Measurements from ENCODE around the gene YIF1B.
"Not testable (repeated sequence)": the region's sequence is repeated elsewhere in the genome, so short reads cannot be mapped to it uniquely, and the experiment has no call there.

Gene YIF1B

GRCh38 chr19:38273499-38273898 is 42.2 kb downstream of the YIF1B start:
- DNase-seq = no peak

- DNase-seq = no peak
Measured at GRCh38 chr19:38270587-38271167, 45.1 kb downstream of the YIF1B start.

GRCh38 chr19:38268539-38268938 is 47.2 kb downstream of the YIF1B start:
- no peak for DNase-seq

GRCh38 chr19:38267761-38268483 is 47.8 kb downstream of the YIF1B start:
- no peak for DNase-seq

GRCh38 chr19:38266981-38267597 is 48.7 kb downstream of the YIF1B start:
- DNase-seq = no peak

GRCh38 chr19:38265921-38266429 is 49.8 kb downstream of the YIF1B start:
- DNase-seq = no peak

- DNase-seq = no peak
Measured at GRCh38 chr19:38265213-38265861, 50.4 kb downstream of the YIF1B start.

- peak; percentile 12 for DNase-seq
Measured at GRCh38 chr19:38264486-38265212, 51.1 kb downstream of the YIF1B start, which contains the start of gene SPINT2. Gene SPINT2 (plus strand): TSS chr19:38264573. CDS start chr19:38264893, 320 bp downstream.

GRCh38 chr19:38263689-38264485 is 51.9 kb downstream of the YIF1B start:
- DNase-seq = peak; percentile 46

- no peak for DNase-seq
Measured at GRCh38 chr19:38262585-38263268, 53.0 kb downstream of the YIF1B start.

GRCh38 chr19:38261942-38262341 is 53.8 kb downstream of the YIF1B start:
- not testable (repeated sequence) for DNase-seq

GRCh38 chr19:38255383-38256014 is 60.2 kb downstream of the YIF1B start:
- DNase-seq = no peak

GRCh38 chr19:38253788-38254187 is 62.0 kb downstream of the YIF1B start:
- no peak for DNase-seq

All from activated CD4-positive, alpha-beta T cell treated with anti-CD3 and anti-CD28 coated beads, Interleukin-2, amount 50 U/mL, for 16 hours (primary cell).